SK-N-SH treated with all-trans-retinoic acid at 6 μM for 48 hours (cell line): Measurements from ENCODE around the gene ZNF736.

Experiments used
- CREB5 ChIP-seq: fragments of 250-450 bp; sonication (Bioruptor Pico); IDR thresholded peaks from 2 replicates; pipeline ENCODE4 v1.5.1; 2020; ENCODE audit warnings: low read depth, mild to moderate bottlenecking, moderate library complexity
- OSR1 ChIP-seq: fragments of 250-450 bp; sonication (Bioruptor Pico); IDR thresholded peaks from 2 replicates; pipeline ENCODE4 v1.8.0; 2022; ENCODE audit warnings: moderate library complexity, mild to moderate bottlenecking, inconsistent platforms
- PPARA ChIP-seq: fragments of 250-450 bp; sonication (Bioruptor Pico); IDR thresholded peaks from 2 replicates; pipeline ENCODE4 v1.5.0; 2020; ENCODE audit warnings: mild to moderate bottlenecking, borderline replicate concordance
- RARB ChIP-seq: fragments of 250-450 bp; sonication (Bioruptor Pico); IDR thresholded peaks from 2 replicates; pipeline ENCODE4 v1.8.0; 2021; ENCODE audit warnings: mild to moderate bottlenecking, moderate library complexity
- TCF4 ChIP-seq: fragments of 250-450 bp; sonication (Bioruptor Pico); IDR thresholded peaks from 2 replicates; pipeline ENCODE4 v1.8.0; 2021; ENCODE audit warnings: mild to moderate bottlenecking, moderate library complexity, borderline replicate concordance
- TOX ChIP-seq: fragments of 250-450 bp; sonication (Bioruptor Pico); IDR thresholded peaks from 2 replicates; pipeline ENCODE4 v1.8.0; 2021; ENCODE audit warnings: mild to moderate bottlenecking, moderate library complexity, borderline replicate concordance
- ZFP30 ChIP-seq: fragments of 450-650 bp; formaldehyde crosslinking; IDR thresholded peaks from 2 replicates; pipeline ENCODE4 v1.5.0; 2022; ENCODE audit warnings: mild to moderate bottlenecking, moderate library complexity
- ZNF565 ChIP-seq: fragments of 450-650 bp; formaldehyde crosslinking; conservative IDR thresholded peaks from 2 replicates; pipeline ENCODE4 v1.5.0; 2020; ENCODE audit warnings: low read depth, mild to moderate bottlenecking, moderate library complexity
- TF ChIP-seq, protein P1 (sequence below): fragments of 250-450 bp; sonication (Bioruptor Pico); IDR thresholded peaks from 2 replicates; pipeline ENCODE4 v1.8.0; 2021; ENCODE audit warnings: low read depth, mild to moderate bottlenecking, moderate library complexity, borderline replicate concordance
- TF ChIP-seq, protein P2 (sequence below): fragments of 250-450 bp; sonication (Bioruptor Pico); IDR thresholded peaks from 2 replicates; pipeline ENCODE4 v1.8.0; 2020; ENCODE audit warnings: mild to moderate bottlenecking, moderate library complexity, borderline replicate concordance

DNA sequence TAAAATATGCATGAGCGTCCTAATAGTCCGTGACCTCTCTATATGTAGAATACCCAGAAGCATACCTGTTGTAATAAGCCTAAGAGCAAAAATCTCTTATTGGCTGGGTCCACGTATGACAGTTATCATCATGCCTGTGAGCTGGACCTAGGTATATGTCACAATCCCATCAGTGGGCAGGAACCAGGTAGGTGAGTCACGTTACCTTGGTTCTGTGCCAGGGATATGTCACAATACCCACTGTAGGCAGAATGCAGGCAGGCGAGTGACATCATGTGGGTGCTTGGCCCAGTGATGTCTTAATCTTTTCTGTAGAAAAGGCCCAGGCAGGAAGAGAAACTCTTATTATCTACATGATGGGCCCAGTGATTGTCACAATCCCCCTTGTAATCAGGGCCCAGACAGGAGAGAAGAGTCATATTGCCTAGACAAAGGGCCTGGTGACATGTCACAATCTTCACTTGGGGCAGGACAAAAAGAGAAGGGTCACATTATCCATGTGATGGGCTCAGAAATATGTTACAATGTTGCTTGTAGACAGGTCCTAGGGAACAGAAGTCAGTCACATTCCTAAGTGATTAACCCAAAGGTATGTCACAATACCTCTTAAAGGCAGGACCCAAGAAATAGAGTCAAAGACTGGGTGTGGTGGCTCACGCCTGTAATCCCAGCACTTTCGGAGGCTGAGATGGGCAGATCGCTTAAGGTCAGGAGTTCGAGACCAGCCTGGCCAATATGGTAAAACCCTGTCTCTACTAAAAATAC is 12.9 kb upstream of the ZNF736 start:
- TF ChIP-seq CREB5 (CRISPR knock-in tag), result no peak
- TF ChIP-seq ZNF565 (CRISPR knock-in tag), result no peak
- no peak for TF ChIP-seq ZFP30
- no peak for TF ChIP-seq RARB (CRISPR knock-in tag)
- no peak for TF ChIP-seq OSR1
- TF ChIP-seq, protein P1, sequence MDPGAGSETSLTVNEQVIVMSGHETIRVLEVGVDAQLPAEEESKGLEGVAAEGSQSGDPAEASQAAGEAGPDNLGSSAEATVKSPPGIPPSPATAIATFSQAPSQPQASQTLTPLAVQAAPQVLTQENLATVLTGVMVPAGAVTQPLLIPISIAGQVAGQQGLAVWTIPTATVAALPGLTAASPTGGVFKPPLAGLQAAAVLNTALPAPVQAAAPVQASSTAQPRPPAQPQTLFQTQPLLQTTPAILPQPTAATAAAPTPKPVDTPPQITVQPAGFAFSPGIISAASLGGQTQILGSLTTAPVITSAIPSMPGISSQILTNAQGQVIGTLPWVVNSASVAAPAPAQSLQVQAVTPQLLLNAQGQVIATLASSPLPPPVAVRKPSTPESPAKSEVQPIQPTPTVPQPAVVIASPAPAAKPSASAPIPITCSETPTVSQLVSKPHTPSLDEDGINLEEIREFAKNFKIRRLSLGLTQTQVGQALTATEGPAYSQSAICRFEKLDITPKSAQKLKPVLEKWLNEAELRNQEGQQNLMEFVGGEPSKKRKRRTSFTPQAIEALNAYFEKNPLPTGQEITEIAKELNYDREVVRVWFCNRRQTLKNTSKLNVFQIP (CRISPR knock-in tag), result no peak
- TF ChIP-seq, protein P2, sequence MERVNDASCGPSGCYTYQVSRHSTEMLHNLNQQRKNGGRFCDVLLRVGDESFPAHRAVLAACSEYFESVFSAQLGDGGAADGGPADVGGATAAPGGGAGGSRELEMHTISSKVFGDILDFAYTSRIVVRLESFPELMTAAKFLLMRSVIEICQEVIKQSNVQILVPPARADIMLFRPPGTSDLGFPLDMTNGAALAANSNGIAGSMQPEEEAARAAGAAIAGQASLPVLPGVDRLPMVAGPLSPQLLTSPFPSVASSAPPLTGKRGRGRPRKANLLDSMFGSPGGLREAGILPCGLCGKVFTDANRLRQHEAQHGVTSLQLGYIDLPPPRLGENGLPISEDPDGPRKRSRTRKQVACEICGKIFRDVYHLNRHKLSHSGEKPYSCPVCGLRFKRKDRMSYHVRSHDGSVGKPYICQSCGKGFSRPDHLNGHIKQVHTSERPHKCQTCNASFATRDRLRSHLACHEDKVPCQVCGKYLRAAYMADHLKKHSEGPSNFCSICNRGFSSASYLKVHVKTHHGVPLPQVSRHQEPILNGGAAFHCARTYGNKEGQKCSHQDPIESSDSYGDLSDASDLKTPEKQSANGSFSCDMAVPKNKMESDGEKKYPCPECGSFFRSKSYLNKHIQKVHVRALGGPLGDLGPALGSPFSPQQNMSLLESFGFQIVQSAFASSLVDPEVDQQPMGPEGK (CRISPR knock-in tag), result no peak
- TF ChIP-seq TCF4, result no peak
- TF ChIP-seq PPARA (CRISPR knock-in tag), result no peak
- no peak for TF ChIP-seq TOX (CRISPR knock-in tag)
